Prostate gland (tissue), 2 donors: ENCODE measurements around the gene GRXCR1.

ENCODE experiments used
- CTCF ChIP-seq, 4 experiments: fragments of 200-600 bp in 2 of 4; fragments of 450-650 bp in 2 of 4; sonication (generic) in 2 of 4; IDR thresholded peaks; 1 replicate in 3 of 4; 2 replicates in 1 of 4; pipeline ENCODE4 v1.5.1; 2016 to 2019; ENCODE audit warnings: antibody characterized with exemption in 4 of 4, mild to moderate bottlenecking in 2 of 4, moderate library complexity in 2 of 4
- POLR2A ChIP-seq: fragments of 450-650 bp; IDR thresholded peaks from one replicate; pipeline ENCODE4 v1.6.1; 2016; ENCODE audit warnings: antibody characterized with exemption, mild to moderate bottlenecking

DNA sequence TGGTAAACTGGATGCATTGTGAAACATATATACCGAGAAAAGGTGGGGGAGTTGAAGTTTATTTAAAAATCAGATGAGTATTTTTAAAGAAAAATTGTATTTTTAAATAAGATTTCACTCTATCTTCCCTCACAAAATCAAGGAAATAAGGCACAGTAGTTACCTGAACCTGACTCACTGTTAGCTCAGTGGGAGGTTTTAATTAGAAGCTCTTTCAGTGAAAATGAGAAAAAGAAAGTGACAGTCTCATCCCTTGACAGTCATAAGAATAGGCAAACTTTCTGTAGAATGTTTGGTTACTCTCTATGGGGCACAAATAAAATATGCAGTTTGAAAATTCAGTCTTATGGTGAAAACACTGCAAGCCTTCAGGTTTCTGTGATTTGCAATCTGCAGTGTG is 49.7 kb downstream of the GRXCR1 start:
- TF ChIP-seq CTCF (IDR thresholded peaks at IDR 0.05) (no peak), POLR2A (no peak)
